ENCODE data around the gene PIK3CB.
"Not testable (repeated sequence)": the region's sequence is repeated elsewhere in the genome, so short reads cannot be mapped to it uniquely, and the experiment has no call there.

Gene PIK3CB

GRCh38 chr3:138732456-138732855 is 102.3 kb downstream of the PIK3CB start:
- no peak for DNase-seq

DNA sequence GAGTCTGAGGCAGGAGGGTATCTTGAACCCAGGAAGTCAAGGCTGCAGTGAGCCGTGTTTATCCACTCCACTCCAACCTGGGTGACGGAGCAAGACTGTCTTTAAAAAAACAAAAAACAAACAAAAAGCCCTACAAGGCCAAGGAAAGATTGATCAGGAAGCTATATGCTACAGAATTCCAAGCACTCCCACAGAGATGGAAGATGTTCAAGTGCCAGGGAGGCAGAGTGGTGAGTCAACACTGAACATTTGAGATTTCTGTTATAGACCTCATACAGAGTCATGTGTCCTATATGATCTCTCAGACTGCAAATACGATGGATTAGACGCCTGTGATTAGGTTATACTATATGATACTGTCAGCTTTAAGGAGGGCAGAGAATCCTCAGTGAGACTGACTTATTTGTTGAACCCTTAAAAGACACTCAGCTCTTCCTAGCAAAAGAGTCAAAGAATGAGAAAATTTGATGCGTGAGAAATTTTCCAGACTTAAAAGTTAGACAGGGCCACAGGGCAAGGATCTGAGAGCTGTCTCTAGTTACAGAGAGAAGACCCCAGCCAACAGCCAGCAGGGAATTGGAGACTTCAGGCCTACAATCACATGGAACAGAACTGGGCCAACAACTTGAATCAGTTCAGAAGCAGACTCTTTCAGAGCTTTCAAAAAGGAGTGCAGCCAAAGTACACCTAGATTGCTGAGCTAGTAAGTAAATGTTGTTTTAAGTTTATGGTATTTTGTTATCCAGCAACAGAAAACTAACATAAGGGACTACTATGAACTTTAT is 107.6 kb downstream of the PIK3CB start:
- DNase-seq: no peak

DNA sequence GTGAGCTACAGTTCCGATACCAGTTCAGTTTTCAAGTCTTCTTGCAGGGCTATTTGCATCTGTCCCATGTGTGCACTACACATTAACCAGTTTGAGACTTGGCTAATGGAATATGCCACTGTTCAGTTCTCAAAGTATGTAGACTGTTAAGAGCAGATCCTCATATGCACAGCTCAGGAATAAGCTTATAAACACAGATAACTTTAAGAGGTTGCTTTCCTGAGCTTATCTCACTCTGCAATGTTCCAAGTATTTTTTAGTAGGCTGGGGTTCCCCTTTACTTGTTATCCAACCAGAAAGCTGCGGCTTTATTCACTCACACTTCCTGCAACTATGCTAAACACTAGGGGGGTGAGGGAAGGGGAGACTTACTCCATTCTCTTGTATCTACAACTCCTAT is 108.7 kb downstream of the PIK3CB start:
- DNase-seq: not testable (repeated sequence)

DNA sequence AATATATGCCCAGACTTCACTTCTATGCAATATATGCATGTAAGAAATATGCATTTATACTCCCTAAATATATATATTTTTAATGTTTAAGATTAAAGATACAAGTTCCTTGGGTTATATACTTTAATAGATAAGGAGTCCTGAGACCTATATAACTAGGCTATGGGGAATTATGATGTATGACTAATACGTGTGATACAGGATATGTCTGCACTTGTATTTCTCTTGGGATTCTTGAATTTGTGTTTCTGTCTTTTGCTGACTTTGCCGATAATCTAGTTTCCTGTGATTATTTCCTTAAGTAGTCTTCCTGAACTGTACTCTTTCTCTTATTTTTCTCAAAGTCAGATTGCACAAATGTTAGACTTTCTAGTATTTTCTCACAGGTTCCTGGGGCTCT is 109.6 kb downstream of the PIK3CB start:
- DNase-seq: no peak

- DNase-seq: no peak
Observed at GRCh38 chr3:138724443-138724842, 110.3 kb downstream of the PIK3CB start.

- no peak for DNase-seq
Observed at GRCh38 chr3:138718849-138719248, 115.9 kb downstream of the PIK3CB start.

GRCh38 chr3:138717348-138717747 is 117.4 kb downstream of the PIK3CB start:
- DNase-seq: no peak

DNA sequence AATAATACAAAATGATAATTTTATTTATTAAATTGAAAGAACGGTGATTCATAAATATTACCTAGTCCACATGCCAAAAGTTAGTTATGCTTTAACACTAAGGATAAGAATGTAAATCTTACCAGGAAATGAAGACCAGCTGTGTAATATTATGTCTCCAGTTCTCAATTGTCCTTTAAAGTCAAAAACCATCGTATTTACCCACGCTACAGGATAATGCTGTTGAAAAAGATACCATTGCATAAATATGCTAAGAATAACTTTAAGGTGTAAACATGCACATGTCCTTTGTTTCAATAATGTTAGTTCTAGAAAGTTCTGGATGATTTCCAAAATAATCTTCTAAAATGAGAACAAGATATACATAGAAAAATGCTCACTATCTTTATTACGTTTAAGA is 122.6 kb downstream of the PIK3CB start:
- DNase-seq: no peak

DNA sequence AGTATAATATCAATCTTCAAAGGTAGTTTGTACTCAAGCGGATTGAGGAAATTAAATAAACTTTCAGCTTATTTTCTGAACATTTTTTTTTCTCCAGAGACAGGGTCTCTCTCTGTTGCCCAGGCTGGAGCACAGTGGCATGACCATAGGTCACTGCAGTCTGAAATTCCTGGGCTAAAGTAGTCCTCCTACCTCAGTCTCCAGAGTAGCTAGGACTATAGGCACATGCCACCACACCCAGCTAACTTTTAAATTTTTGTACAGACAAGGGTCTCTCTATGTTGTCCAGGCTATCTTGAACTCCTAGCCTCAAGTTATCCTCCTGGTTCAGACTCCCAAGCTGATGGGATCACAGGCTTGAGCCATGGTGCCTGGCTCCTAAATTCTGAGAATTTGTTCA is 129.1 kb downstream of the PIK3CB start:
- DNase-seq: no peak

DNA sequence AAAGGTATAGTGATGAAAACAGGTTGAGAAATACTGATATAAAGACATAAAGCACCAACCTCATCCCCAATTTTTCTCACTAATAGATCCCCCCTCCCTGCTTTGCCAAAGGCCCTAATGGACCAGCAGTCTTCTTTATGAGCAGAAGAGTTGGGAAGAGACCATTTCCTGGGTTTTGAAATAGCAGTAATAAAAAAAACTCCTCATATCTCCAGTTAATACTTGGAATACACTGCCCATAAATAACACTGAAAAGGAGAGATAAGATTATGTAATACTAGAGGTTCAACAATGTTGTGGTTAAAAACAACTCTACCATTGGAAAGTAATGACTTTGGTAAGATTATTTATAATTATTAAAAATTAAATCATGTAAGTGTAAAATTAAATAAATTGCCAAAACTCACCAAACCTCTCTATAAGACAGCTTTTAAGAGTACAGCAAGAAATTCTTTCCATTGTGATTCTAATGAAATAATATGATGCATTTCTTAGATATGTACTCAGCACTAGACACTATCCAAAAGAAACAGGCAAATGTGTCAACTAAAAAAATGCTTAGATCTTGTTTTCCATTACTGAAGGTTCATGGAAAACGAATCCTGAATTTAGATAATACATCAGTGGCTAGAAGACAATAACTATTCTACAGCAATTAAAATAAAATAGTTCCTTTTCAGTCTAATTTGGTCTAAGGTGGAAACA is 137.9 kb downstream of the PIK3CB start:
- no peak for DNase-seq

DNA sequence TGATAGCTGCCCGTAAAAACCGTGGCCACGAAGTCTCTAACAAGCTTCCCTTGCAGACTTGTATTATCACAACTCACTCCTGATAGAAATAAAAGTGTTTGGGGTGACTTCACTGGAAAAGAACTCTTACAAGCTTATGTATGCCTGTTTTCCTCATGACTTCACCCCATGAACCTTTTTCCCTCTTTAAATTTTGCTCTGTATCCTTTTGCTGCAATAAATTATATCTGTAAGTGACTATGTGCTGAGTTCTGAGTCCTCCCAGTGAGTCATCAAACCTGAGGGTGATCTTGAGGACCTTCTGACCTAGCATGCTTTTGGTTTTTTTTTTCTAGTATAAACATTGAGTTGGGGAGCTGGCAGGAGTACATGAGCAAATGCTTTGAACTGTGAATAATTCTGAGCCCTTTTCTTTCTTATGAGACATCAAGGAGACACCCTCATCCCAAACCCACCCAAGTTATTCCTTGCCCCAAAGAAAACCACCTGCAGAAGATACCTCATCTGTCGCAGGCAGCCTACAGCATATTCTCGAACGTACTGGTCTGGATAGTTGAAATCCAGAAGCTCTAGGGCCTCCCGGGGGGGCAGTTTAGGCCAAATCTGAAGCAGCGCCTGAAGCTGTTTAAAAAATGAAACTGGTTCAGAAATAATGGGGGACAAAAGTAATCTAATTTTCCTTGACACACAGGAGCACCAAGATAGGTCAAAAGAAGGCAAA is 140.3 kb downstream of the PIK3CB start:
- no peak for DNase-seq

GRCh38 chr3:138692152-138692551 is 142.6 kb downstream of the PIK3CB start:
- DNase-seq: no peak

DNA sequence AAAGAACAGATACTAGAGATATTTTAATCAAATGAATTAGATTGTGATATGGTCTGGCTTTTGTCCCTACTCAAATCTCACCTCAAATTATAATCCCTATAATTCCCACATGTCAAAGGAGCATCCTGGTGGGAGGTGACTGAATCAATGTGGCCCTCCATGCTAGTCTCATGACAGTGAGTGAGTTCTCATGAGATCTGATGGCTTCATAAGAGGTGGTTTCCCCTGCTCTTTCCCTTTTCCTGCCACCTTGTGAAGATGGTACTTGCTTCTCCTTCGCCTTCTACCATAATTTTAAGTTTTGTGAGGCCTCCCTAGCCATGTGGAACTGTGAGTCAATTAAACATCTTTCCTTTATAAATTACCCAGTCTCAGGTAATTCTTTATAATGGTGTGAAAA is 143.4 kb downstream of the PIK3CB start:
- no peak for DNase-seq

- DNase-seq: no peak
Observed at GRCh38 chr3:138690036-138690435, 144.7 kb downstream of the PIK3CB start.

DNA sequence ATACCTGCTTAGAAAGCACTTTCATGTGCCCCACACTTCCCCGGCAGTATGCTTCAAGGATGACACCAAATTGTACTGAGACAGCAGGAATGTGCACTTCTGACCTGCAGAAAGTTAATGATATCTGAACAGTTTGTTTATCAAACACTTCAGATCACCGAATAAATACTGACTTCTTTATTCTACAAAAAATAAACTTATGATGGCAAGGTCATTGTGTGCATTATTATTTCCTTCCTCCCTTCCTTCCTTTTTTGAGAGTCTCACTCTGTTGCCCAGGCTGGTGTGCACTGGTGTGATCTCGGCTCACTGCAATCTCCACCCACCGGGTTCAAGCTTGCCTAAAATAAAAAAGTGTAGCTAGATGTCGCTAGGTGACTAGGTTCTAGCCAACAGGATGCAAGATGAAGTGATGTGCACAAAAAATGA is 145.8 kb downstream of the PIK3CB start:
- peak; percentile 6 to 7 for DNase-seq

DNA sequence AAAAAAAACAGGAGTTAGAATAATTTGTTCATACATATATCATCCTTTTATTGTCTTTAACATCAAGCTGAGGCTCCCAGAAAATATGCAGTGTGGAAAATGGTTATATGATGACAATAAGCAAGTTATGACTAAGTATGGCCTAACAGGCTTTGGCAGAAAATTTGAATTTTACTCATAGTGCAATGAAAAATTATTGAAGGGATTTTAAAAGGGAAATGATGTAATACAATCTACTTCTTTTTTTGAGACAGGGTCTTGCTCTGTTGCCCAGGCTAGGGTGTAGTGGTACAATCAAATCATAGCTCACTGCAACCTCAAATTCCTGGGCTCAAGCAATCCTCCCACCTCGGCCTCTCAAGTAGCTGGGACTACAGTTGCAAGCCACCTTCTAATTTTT is 147.5 kb downstream of the PIK3CB start:
- no peak for DNase-seq

DNA sequence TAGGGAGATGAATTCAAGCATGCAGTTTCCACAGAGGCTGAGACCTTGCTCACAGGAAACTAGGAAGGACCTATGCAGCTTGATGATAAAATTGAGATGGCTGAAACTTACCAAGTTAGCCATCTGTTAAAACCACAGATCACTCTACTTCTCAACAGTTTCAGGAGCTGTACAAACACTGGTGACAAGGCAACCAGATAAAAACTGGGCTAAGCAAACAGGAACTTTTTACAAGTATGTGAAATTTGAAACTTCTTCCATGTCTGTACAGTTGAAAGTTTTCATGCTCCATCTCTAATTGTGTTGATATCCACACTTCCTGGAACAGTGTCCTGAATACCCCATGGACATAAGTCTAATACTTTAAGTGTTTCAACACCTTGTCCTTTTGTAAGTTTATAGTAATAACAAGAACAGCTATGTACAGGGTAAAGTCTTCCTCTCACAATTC is 147.9 kb downstream of the PIK3CB start:
- DNase-seq: peak in 1 of 2 donors; percentile 0

GRCh38 chr3:138684396-138684795 is 150.3 kb downstream of the PIK3CB start:
- DNase-seq: no peak

- no peak for DNase-seq
Observed at GRCh38 chr3:138682648-138683047, 152.1 kb downstream of the PIK3CB start.

GRCh38 chr3:138681463-138682220 is 153.1 kb downstream of the PIK3CB start:
- DNase-seq: no peak

- DNase-seq: not testable (repeated sequence)
Observed at GRCh38 chr3:138680974-138681373, 153.8 kb downstream of the PIK3CB start.

GRCh38 chr3:138678874-138679392 is 155.8 kb downstream of the PIK3CB start:
- DNase-seq: no peak

DNA sequence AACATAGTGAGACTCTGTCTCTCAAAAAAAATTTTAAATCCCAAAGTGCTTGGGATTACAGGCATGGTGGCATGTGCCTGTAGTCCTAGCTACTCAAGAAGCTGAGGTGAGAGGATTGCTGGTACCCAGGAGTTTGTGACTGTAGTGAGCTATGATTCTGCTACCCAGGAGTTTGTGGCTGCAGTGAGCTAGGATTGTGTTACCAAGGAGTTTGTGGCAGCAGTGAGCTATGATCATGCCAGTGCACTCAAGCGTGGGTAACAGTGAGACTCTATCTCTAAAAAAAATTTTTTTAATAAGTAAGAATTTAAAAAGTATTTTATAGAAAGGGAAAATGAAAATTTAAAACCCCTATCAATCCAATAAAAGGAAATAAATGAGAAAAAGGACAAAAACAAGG is 156.6 kb downstream of the PIK3CB start:
- DNase-seq: no peak
